A549 (cell line): ENCODE measurements around the gene IGF2.

Experiments used
- HOXA7 ChIP-seq: fragments of 250-450 bp; sonication (Bioruptor Pico); IDR thresholded peaks from 2 replicates; pipeline ENCODE4 v1.5.0; 2020; ENCODE audit warnings: mild to moderate bottlenecking, moderate library complexity
- NR3C1 ChIP-seq: fragments of >200 bp; sonication (Bioruptor Twin); formaldehyde crosslinking; IDR thresholded peaks from 3 replicates; pipeline ENCODE4 v1.6.1; 2017
- SMC3 ChIP-seq: fragments of >200 bp; sonication (Bioruptor Twin); formaldehyde crosslinking; IDR thresholded peaks from 3 replicates; pipeline ENCODE4 v1.6.1; 2018; ENCODE audit warnings: inconsistent platforms
- TF ChIP-seq, protein P1 (sequence below): fragments of >200 bp; sonication (Bioruptor Twin); formaldehyde crosslinking; IDR thresholded peaks from 3 replicates; pipeline ENCODE4 v1.5.1; 2016
- TF ChIP-seq, protein P2 (sequence below): fragments of 250-450 bp; sonication (Bioruptor Pico); IDR thresholded peaks from 2 replicates; pipeline ENCODE4 v1.5.0; 2021; ENCODE audit warnings: mild to moderate bottlenecking, moderate library complexity, borderline replicate concordance

DNA sequence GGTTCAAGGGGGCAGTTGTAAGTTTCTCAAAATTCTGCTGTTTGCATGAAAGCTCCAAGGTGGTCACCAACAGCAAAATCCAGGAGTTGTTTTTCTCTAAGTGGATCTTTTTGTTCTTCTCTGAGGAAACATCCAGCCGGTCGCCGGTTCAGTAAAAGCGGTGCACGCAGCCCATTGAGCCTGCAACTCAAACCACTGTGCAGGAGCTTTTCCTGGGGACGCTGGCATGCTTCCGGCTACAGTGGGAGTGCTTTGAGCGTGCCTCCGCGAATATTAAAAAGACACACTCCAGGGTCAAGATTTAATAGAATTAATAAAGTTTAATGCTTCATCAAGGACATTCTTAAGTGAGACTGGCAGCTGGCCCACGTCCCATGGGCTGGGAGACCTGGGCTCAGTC is 25.4 kb downstream of the IGF2 start:
- TF ChIP-seq, protein P1, sequence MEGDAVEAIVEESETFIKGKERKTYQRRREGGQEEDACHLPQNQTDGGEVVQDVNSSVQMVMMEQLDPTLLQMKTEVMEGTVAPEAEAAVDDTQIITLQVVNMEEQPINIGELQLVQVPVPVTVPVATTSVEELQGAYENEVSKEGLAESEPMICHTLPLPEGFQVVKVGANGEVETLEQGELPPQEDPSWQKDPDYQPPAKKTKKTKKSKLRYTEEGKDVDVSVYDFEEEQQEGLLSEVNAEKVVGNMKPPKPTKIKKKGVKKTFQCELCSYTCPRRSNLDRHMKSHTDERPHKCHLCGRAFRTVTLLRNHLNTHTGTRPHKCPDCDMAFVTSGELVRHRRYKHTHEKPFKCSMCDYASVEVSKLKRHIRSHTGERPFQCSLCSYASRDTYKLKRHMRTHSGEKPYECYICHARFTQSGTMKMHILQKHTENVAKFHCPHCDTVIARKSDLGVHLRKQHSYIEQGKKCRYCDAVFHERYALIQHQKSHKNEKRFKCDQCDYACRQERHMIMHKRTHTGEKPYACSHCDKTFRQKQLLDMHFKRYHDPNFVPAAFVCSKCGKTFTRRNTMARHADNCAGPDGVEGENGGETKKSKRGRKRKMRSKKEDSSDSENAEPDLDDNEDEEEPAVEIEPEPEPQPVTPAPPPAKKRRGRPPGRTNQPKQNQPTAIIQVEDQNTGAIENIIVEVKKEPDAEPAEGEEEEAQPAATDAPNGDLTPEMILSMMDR, result no peak
- TF ChIP-seq NR3C1 (no peak), HOXA7 (no peak), SMC3 (no peak)
- TF ChIP-seq, protein P2, sequence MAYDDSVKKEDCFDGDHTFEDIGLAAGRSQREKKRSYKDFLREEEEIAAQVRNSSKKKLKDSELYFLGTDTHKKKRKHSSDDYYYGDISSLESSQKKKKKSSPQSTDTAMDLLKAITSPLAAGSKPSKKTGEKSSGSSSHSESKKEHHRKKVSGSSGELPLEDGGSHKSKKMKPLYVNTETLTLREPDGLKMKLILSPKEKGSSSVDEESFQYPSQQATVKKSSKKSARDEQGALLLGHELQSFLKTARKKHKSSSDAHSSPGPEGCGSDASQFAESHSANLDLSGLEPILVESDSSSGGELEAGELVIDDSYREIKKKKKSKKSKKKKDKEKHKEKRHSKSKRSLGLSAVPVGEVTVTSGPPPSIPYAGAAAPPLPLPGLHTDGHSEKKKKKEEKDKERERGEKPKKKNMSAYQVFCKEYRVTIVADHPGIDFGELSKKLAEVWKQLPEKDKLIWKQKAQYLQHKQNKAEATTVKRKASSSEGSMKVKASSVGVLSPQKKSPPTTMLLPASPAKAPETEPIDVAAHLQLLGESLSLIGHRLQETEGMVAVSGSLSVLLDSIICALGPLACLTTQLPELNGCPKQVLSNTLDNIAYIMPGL (CRISPR knock-in tag), result no peak
